HepG2 (cell line): ENCODE results near the gene MRPL30. TPM values are rescaled to one million over a fixed set of nuclear protein-coding genes. Genes with fewer than 3 reads are reported as not detected.
A peak's percentile ranks its signal among the peaks of the same experiment; 100 is the strongest.

Experiments
- ATAC-seq: fragments of 200-7000 bp; cut with Tn5 transposase; 3 replicates; pipeline ENCODE4 v1.9.1; 2020; ENCODE audit warnings: mild to moderate bottlenecking, moderate library complexity
- BruUV-seq: library from RNA; stranded (reverse); fragments of 400-500 nt; replicated peaks from 2 replicates; lab custom pipeline; 2021; lab: Mats Ljungman, UMichigan
- CTCF ChIA-PET: fragments of 300-600 bp; formaldehyde crosslinking; extraction: SDS; loops from one replicate; lab custom pipeline; 2021; ENCODE audit warnings: low total read pairs, inconsistent platforms, low intra/inter-chr PET ratio; lab: Yijun Ruan, JAX
- POLR2A ChIA-PET: fragments of 350-600 bp; sonication (Branson Sonifier 250); formaldehyde crosslinking; loops from one replicate; lab custom pipeline; 2020; ENCODE audit warnings: antibody characterized with exemption, inconsistent platforms; lab: Yijun Ruan, JAX
- DNase-seq: peaks from one replicate; pipeline ENCODE4 v3.0.0-alpha.2; 2015; ENCODE audit warnings: low spot score
- FAIRE-seq: peaks from 3 replicates; lab custom pipeline; 2011; peaks lifted over from hg19 to GRCh38; lab: Jason Lieb, UNC
- H2AFZ ChIP-seq: one replicate; pipeline ENCODE4 v1.6.1; 2011; ENCODE audit warnings: low read length, inconsistent platforms
- H3K27ac ChIP-seq: fragments of 300-600 bp; 3 replicates; pipeline ENCODE4 v1.8.0; 2011; ENCODE audit warnings: mixed run types, mild to moderate bottlenecking, mixed read lengths, low read length, inconsistent platforms; ENCODE audit not compliant: insufficient read depth; ENCODE audit errors: extremely low read length
- H3K27me3 ChIP-seq, 2 experiments: fragments of 200-600 bp in 1 of 2; 2 replicates in 1 of 2; 3 replicates in 1 of 2; pipeline versions ENCODE4 v1.6.0 to v1.8.0; 2011; ENCODE audit warnings: low read length in 2 of 2, mild to moderate bottlenecking in 2 of 2, moderate library complexity in 2 of 2, inconsistent platforms in 1 of 2; ENCODE audit not compliant: insufficient read depth in 2 of 2, control insufficient read depth in 1 of 2
- H3K36me3 ChIP-seq, 2 experiments: fragments of 200-600 bp in 1 of 2; replicated peaks in 1 of 2; 2 replicates in 1 of 2; 3 replicates in 1 of 2; pipeline versions ENCODE4 v1.5.1 to v1.8.0; 2011; ENCODE audit warnings: low read length in 2 of 2, inconsistent platforms in 1 of 2; ENCODE audit not compliant: insufficient read depth in 2 of 2, control insufficient read depth in 1 of 2
- H3K4me1 ChIP-seq: 2 replicates; pipeline ENCODE4 v1.5.1; 2012; ENCODE audit warnings: low read length, inconsistent platforms; ENCODE audit not compliant: insufficient read depth
- H3K4me2 ChIP-seq: 2 replicates; pipeline ENCODE4 v1.6.0; 2011; ENCODE audit warnings: low read depth, low read length, inconsistent platforms
- H3K4me3 ChIP-seq, 3 experiments: fragments of 200-600 bp in 1 of 3; sonication (generic), shearing (Covaris generic) in 1 of 3; replicated peaks in 1 of 3; 2 replicates each; pipeline ENCODE4 v1.5.1; 2011 to 2016; ENCODE audit warnings: low read length in 3 of 3, inconsistent platforms in 2 of 3, low read depth in 2 of 3, mild to moderate bottlenecking in 2 of 3, control low read depth in 1 of 3, mixed read lengths in 1 of 3; ENCODE audit not compliant: insufficient read depth in 1 of 3
- H3K79me2 ChIP-seq: one replicate; pipeline ENCODE4 v1.6.1; 2011; ENCODE audit warnings: low read length, inconsistent platforms; ENCODE audit not compliant: insufficient read depth
- H3K9ac ChIP-seq: 2 replicates; pipeline ENCODE4 v1.6.0; 2011; ENCODE audit warnings: mild to moderate bottlenecking, low read depth, low read length, inconsistent platforms; ENCODE audit not compliant: insufficient read depth
- H3K9me3 ChIP-seq: 2 replicates; pipeline ENCODE4 v1.5.1; 2012; ENCODE audit warnings: mild to moderate bottlenecking, low read length
- H4K20me1 ChIP-seq: 2 replicates; pipeline ENCODE4 v1.6.0; 2011; ENCODE audit warnings: inconsistent platforms, mild to moderate bottlenecking, low read length, moderate library complexity; ENCODE audit not compliant: insufficient read depth
- ARNTL ChIP-seq: sonication (generic); formaldehyde crosslinking; IDR thresholded peaks from 2 replicates; pipeline ENCODE4 v1.4.0; 2020; ENCODE audit warnings: mild to moderate bottlenecking, missing genetic modification reagents
- ELF3 ChIP-seq: IDR thresholded peaks from 2 replicates; pipeline ENCODE4 v1.6.1; 2016; ENCODE audit warnings: missing genetic modification reagents, missing compliant biosample characterization
- NFIC ChIP-seq: IDR thresholded peaks from 2 replicates; pipeline ENCODE4 v1.6.1; 2012; ENCODE audit warnings: mild to moderate bottlenecking, low read length, inconsistent platforms
- RBFOX2 ChIP-seq: fragments of 200-400 bp; formaldehyde crosslinking; IDR thresholded peaks from 2 replicates; pipeline ENCODE4 v1.6.1; 2017; ENCODE audit warnings: low read depth, mild to moderate bottlenecking, low read length
- RERE ChIP-seq: IDR thresholded peaks from 2 replicates; pipeline ENCODE4 v1.6.1; 2016; ENCODE audit warnings: low read depth, missing genetic modification reagents, missing compliant biosample characterization
- ZMAT3 ChIP-seq: sonication (generic); formaldehyde crosslinking; conservative IDR thresholded peaks from 2 replicates; pipeline ENCODE4 v1.7.0; 2021; ENCODE audit warnings: missing genetic modification reagents
- ZNF136 ChIP-seq: sonication (generic); formaldehyde crosslinking; IDR thresholded peaks from 2 replicates; pipeline ENCODE4 v1.8.1; 2022; ENCODE audit warnings: low read depth, mild to moderate bottlenecking, moderate library complexity, missing genetic modification reagents
- ZNF205 ChIP-seq: IDR thresholded peaks from 2 replicates; pipeline ENCODE4 v1.6.1; 2018; ENCODE audit warnings: missing biosample characterization, missing genetic modification reagents
- ZNF280B ChIP-seq: sonication (generic); formaldehyde crosslinking; IDR thresholded peaks from 2 replicates; pipeline ENCODE4 v1.5.0; 2020; ENCODE audit warnings: missing genetic modification reagents, mild to moderate bottlenecking, borderline replicate concordance
- ZNF556 ChIP-seq: sonication (generic); formaldehyde crosslinking; IDR thresholded peaks from 2 replicates; pipeline ENCODE4 v1.4.0; 2020; ENCODE audit warnings: mild to moderate bottlenecking, missing genetic modification reagents, borderline replicate concordance
- ZNF746 ChIP-seq: sonication (generic); formaldehyde crosslinking; IDR thresholded peaks from 2 replicates; pipeline ENCODE4 v1.8.0; 2022; ENCODE audit warnings: mild to moderate bottlenecking, missing genetic modification reagents
- ZSCAN31 ChIP-seq: sonication (generic); formaldehyde crosslinking; IDR thresholded peaks from 2 replicates; pipeline ENCODE4 v1.5.0; 2020; ENCODE audit warnings: low read depth, mild to moderate bottlenecking, missing genetic modification reagents
- WGBS: methylation state at CpG from one replicate; pipeline ENCODE4 v1.1.6; 2017; ENCODE audit warnings: low lambda C conversion rate; 5-methylcytosine and 5-hydroxymethylcytosine counted together
- in situ Hi-C: cut with HindIII; loops from 2 replicates; pipeline ENCODE4 v1.10.0; 2017; ENCODE audit warnings: low pct_unique_long_range_greater_than_20kb; ENCODE audit not compliant: extremely low pct_ligation_motif_present
- intact Hi-C: fragments of 100-400 bp; cut with micrococcal nuclease; formaldehyde crosslinking; loops from one replicate; pipeline ENCODE4 v1.10.0; 2022; ENCODE audit not compliant: unreplicated experiment
- polyA plus RNA-seq, 8 experiments: library from polyadenylated mRNA; depleted of rRNA in 3 of 8; stranded (reverse) in 7 of 8; unstranded in 1 of 8; fragments of >200 nt; fragmentation: Illumina TruSeq in 4 of 8; extraction: Trizol in 4 of 8; gene quantifications; 2 replicates each; pipeline versions ENCODE4 v1.2.1 to v1.2.3, GENCODE V29; 2011 to 2016; ENCODE audit warnings: low read depth in 4 of 8, missing spikeins in 1 of 8, mixed read lengths in 1 of 8; ENCODE audit not compliant: insufficient read depth in 1 of 8
- total RNA-seq, 5 experiments: library from RNA; depleted of rRNA; stranded (reverse); fragments of >200 nt; fragmentation: Illumina TruSeq; extraction: Trizol; gene quantifications; 2 replicates each; pipeline ENCODE4 v1.2.3, GENCODE V29; 2016; ENCODE audit warnings: low read depth in 1 of 5

Gene MRPL30
- total and polyA plus RNA-seq, 2 of the 13 experiments (the other 11 are each of a cell fraction or from before 2014, with no cell fraction given), result 30.2 to 75.3 TPM

- H3K9ac ChIP-seq, result peak overlapping the region; percentile 76
- WGBS, result 1% methylated on average over 9 of the region's 21 CpGs
- in situ Hi-C loops (no loop called here), intact Hi-C loops (loop anchor here (1.0 to 5.0 kb wide), 4 partner anchors 14 to 352 kb away; partner anchors contain the start of genes EIF5B, LIPT1, REV1 and TSGA10)
- H3K4me3 ChIP-seq, result peak overlapping the region; percentile 75 to 92 (median 85)
- ChIA-PET POLR2A (interaction anchor here (0.8 to 3.0 kb wide), 16 partner anchors 13 to 1477 kb away, joined by 3 to 140 read pairs (median 4); partner anchors contain the start of genes COA5, EIF5B, LIPT1 and MGAT4A), CTCF (no interaction called here)
- ATAC-seq (peak; percentile 69), DNase-seq (no peak), FAIRE-seq (no peak)
- no peaks in the 10 kb centered on the region for H4K20me1 ChIP-seq
- H3K9me3 ChIP-seq, result no peaks in the 10 kb centered on the region
- H3K27ac ChIP-seq, result peak overlapping the region; percentile 74
- H3K4me1 ChIP-seq, result peaks cover 28% of the 10 kb centered on the region
- peak overlapping the region; percentile 78 for H2AFZ ChIP-seq
- H3K79me2 ChIP-seq, result peaks cover 9% of the 10 kb centered on the region
- no peaks in the 10 kb centered on the region for H3K27me3 ChIP-seq
- H3K4me2 ChIP-seq, result peak overlapping the region; percentile 95
- no peaks in the 10 kb centered on the region for H3K36me3 ChIP-seq
- no TSS peak for BruUV-seq
- TF ChIP-seq ZNF556 (CRISPR knock-in tag), result peak; percentile 13; the same call in 1 of the 2 replicates
- TF ChIP-seq ZMAT3 (CRISPR knock-in tag), result peak; percentile 65; the same call in 1 of the 2 replicates
- peak; percentile 97 for TF ChIP-seq ZNF280B (CRISPR knock-in tag)
- no peak for TF ChIP-seq RERE (CRISPR knock-in tag)
- TF ChIP-seq ZSCAN31, result peak; percentile 86; the same call in 1 of the 2 replicates
- 0 out of 2 replicates have a peak, but pooled peaks have one; percentile 41 for TF ChIP-seq ZNF205 (CRISPR knock-in tag)
- TF ChIP-seq ZNF136 (CRISPR knock-in tag), result 0 out of 2 replicates have a peak, but pooled peaks have one; percentile 64
- TF ChIP-seq NFIC, result no peak
- TF ChIP-seq RBFOX2, result 0 out of 2 replicates have a peak, but pooled peaks have one; percentile 89
- TF ChIP-seq ZNF746, result 0 out of 2 replicates have a peak, but pooled peaks have one; percentile 52
- no peak for TF ChIP-seq ELF3 (CRISPR knock-in tag)
- TF ChIP-seq ARNTL (CRISPR knock-in tag), result peak; percentile 42
Observed at GRCh38 chr2:99140860-99141109, 40.2 kb upstream of the MRPL30 start.
